Left lobe of liver (tissue), 2 donors: Measurements from ENCODE around the gene RBPMS2. TPM values are rescaled to one million over a fixed set of nuclear protein-coding genes. Genes with fewer than 3 reads are reported as not detected.

Source experiments
- ATAC-seq: fragments of 200-7000 bp; cut with Tn5 transposase; one replicate; pipeline ENCODE4 v1.9.1; 2020; ENCODE audit warnings: mild to moderate bottlenecking, moderate library complexity
- DNase-seq: peaks from one replicate; pipeline ENCODE4 v3.0.0-alpha.2; 2020; ENCODE audit warnings: low spot score
- total RNA-seq: library from RNA; stranded (reverse); gene quantifications from one replicate; pipeline ENCODE4 v1.2.1, GENCODE V29; 2021
- donor health status: DM: no; HTN: no; CAD: no; lungs with moderate emphysema.
- donor health status: DM: no; HTN: yes; CAD: no.

RBPMS2 gene
- total RNA-seq, 1 donor from 2014 or later, result 7.5 TPM

GRCh38 chr15:64791401-64791800, 16.0 kb upstream of the RBPMS2 start:
- DNase-seq (no peak), ATAC-seq (peak; percentile 62)

- DNase-seq (peak; percentile 64), ATAC-seq (peak; percentile 56)
These were observed 8.4 kb upstream of the RBPMS2 start for GRCh38 chr15:64783796-64784195.

GRCh38 chr15:64782751-64783150, 7.4 kb upstream of the RBPMS2 start:
- ATAC-seq (peak; percentile 87), DNase-seq (peak; percentile 71)

GRCh38 chr15:64781299-64781698, 5.9 kb upstream of the RBPMS2 start:
- ATAC-seq, result peak; percentile 81
- peak; percentile 70 for DNase-seq

GRCh38 chr15:64780600-64781156, 5.3 kb upstream of the RBPMS2 start:
- no peak for ATAC-seq

GRCh38 chr15:64779630-64780029, 4.2 kb upstream of the RBPMS2 start:
- DNase-seq, result no peak
- no peak for ATAC-seq

More at GRCh38 chr15:64780600-64781156, 5.3 kb upstream of the RBPMS2 start:
- DNase-seq, result no peak

- ATAC-seq, result no peak
- DNase-seq, result no peak
These were observed 3.6 kb upstream of the RBPMS2 start for GRCh38 chr15:64779024-64779423.

- no peak for ATAC-seq
- no peak for DNase-seq
These were observed 1.0 kb upstream of the RBPMS2 start for GRCh38 chr15:64776402-64776786.

- ATAC-seq (peak; percentile 83), DNase-seq (peak; percentile 50)
These were observed 528 bp downstream of the RBPMS2 start for GRCh38 chr15:64774629-64775493.

GRCh38 chr15:64774037-64774628, 1.3 kb downstream of the RBPMS2 start:
- DNase-seq, result no peak
- no peak for ATAC-seq

- DNase-seq, result no peak
- ATAC-seq, result no peak
These were observed 1.8 kb downstream of the RBPMS2 start for GRCh38 chr15:64773606-64774005.

GRCh38 chr15:64772964-64773363, 2.4 kb downstream of the RBPMS2 start:
- ATAC-seq (no peak), DNase-seq (no peak)

GRCh38 chr15:64772488-64772887, 2.9 kb downstream of the RBPMS2 start:
- ATAC-seq, result no peak

GRCh38 chr15:64770626-64771025, 4.8 kb downstream of the RBPMS2 start:
- no peak for ATAC-seq

More at GRCh38 chr15:64772488-64772887, 2.9 kb downstream of the RBPMS2 start:
- DNase-seq, result no peak

GRCh38 chr15:64767203-64767602, 8.2 kb downstream of the RBPMS2 start:
- DNase-seq (no peak), ATAC-seq (no peak)

More at GRCh38 chr15:64770626-64771025, 4.8 kb downstream of the RBPMS2 start:
- DNase-seq, result no peak

GRCh38 chr15:64766058-64766457, 9.3 kb downstream of the RBPMS2 start:
- no peak for DNase-seq
- ATAC-seq, result no peak

GRCh38 chr15:64763874-64764273, 11.5 kb downstream of the RBPMS2 start:
- DNase-seq (peak; percentile 67), ATAC-seq (peak; percentile 90)

GRCh38 chr15:64763462-64763861, 11.9 kb downstream of the RBPMS2 start:
- no peak for DNase-seq
- ATAC-seq, result no peak

GRCh38 chr15:64763021-64763420, 12.4 kb downstream of the RBPMS2 start:
- ATAC-seq (no peak), DNase-seq (no peak)

- ATAC-seq (no peak), DNase-seq (no peak)
These were observed 12.8 kb downstream of the RBPMS2 start for GRCh38 chr15:64762546-64762945.

GRCh38 chr15:64761156-64761555, 14.2 kb downstream of the RBPMS2 start:
- ATAC-seq, result no peak
- no peak for DNase-seq

GRCh38 chr15:64760056-64760455, 15.3 kb downstream of the RBPMS2 start:
- DNase-seq, result no peak

More at GRCh38 chr15:64760056-64760455, 15.3 kb downstream of the RBPMS2 start:
- ATAC-seq, result no peak
